NCI-H748 (cell line): Measurements from ENCODE around the gene RGL2.
"Not testable (repeated sequence)": the region's sequence is repeated elsewhere in the genome, so short reads cannot be mapped to it uniquely, and the experiment has no call there.

Source experiments
- DNase-seq: peaks from one replicate; lab custom pipeline; 2025; ENCODE audit not compliant: unreplicated experiment; lab: John Stamatoyannopoulos, UW

RGL2 gene, protein sequence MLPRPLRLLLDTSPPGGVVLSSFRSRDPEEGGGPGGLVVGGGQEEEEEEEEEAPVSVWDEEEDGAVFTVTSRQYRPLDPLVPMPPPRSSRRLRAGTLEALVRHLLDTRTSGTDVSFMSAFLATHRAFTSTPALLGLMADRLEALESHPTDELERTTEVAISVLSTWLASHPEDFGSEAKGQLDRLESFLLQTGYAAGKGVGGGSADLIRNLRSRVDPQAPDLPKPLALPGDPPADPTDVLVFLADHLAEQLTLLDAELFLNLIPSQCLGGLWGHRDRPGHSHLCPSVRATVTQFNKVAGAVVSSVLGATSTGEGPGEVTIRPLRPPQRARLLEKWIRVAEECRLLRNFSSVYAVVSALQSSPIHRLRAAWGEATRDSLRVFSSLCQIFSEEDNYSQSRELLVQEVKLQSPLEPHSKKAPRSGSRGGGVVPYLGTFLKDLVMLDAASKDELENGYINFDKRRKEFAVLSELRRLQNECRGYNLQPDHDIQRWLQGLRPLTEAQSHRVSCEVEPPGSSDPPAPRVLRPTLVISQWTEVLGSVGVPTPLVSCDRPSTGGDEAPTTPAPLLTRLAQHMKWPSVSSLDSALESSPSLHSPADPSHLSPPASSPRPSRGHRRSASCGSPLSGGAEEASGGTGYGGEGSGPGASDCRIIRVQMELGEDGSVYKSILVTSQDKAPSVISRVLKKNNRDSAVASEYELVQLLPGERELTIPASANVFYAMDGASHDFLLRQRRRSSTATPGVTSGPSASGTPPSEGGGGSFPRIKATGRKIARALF

DNA sequence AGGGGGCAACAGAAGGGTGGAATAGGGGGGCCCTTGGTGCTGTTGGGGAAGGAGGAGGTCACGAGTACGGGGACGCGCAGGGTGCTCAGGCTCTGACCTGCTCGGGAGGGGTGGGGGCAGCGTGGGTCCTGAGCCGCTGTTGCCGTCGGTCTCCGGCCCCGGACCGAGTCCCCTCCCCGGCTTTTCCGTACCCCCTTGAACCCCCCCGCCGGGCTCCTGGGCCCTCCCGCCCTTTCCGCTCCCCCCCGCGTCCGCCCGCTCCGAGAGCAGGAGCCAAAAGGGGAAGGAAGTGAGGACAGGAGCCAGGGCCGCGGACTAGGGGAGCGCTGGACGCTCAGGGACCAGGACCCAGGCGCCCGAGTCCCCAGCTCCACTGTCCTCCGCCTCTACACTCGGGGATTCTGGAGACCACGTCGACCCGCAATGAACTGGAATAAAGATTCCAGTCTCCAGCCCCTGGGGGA lies at the start of gene RGL2:
RGL2 (minus strand) TSS at position 170 of the 464 bp plus-strand sequence. CDS start 332 bp downstream, outside the sequence.
- DNase-seq: peak; percentile 73

DNA sequence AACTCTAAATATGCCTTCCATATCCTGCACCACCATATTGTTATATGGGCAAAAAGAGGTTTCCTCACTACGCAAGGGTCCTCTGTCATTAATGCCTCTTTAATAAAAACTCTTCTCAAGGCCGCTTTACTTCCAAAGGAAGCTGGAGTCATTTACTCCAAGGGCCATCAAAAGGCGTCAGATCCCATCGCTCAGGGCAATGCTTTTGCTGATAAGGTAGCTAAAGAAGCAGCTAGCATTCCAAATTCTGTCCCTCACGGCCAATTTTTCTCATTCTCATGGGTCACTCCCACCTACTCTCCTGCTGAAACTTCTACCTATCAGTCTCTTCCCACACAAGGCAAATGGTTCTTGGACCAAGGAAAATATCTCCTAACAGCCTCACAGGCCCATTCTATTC lies 49.1 kb upstream of the RGL2 start:
- no peak for DNase-seq

DNA sequence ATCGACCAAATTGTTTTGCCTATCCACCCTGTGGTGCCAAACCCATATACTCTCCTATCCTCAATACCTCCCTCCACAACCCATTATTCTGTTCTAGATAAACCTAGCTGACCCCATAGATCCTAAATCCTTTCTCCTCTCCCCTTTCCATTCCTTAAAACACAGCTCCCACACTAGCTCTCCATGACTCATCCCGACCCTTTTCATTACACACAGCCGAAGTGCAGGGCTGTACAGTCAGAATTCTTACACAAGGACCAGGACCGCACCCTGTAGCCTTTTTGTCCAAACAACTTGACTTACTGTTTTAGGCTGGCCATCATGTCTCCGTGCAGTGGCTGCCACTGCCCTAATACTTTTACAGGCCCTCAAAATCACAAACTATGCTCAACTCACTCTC lies 48.2 kb upstream of the RGL2 start:
- DNase-seq: not testable (repeated sequence)

DNA sequence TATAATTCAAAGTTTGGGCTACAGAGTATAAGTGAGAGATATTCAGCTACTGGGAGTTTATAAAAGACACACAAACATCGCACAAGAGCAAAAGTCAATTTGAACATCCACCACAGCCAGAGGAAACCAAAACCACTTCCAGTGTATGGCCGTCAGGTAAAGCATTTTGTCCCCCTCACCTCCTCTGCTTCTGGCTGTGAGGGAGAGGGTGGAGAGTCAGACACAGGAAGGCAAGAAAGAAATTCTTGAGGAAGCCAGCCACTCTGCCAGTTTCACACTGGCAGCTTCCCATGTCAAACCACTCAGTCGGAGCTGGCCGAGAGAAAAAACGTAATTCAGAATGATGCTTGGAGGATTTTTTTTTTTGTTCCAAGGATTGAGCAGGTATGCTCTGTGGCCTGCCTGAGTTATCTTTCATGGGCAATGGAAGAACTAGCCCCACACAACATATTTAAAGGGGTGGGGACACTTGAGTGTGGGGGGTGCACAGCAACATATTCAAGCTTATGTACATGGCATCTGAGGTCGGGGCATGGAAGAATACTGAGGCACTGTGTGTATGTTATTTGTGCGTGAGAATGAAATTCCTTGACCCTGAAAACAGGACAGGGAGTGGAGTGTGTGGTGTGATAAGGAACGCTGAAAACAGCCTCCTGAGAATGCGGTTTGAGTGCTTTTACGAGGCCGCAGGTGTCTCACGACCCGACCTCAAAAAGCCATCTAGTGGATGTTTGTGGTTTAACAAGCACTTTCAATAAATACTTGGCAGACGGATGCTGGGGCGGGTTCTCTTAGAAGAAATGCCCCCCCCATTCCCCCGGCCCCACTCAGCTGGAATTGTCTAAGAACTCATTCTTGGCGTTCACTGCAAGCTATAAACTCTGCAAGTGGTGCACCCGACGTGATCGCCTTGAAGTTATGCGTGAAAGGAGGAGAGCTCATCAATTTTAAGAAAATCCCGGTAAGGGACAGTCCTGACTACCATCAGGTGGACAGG lies 46.3 kb upstream of the RGL2 start:
- DNase-seq: peak; percentile 89

DNA sequence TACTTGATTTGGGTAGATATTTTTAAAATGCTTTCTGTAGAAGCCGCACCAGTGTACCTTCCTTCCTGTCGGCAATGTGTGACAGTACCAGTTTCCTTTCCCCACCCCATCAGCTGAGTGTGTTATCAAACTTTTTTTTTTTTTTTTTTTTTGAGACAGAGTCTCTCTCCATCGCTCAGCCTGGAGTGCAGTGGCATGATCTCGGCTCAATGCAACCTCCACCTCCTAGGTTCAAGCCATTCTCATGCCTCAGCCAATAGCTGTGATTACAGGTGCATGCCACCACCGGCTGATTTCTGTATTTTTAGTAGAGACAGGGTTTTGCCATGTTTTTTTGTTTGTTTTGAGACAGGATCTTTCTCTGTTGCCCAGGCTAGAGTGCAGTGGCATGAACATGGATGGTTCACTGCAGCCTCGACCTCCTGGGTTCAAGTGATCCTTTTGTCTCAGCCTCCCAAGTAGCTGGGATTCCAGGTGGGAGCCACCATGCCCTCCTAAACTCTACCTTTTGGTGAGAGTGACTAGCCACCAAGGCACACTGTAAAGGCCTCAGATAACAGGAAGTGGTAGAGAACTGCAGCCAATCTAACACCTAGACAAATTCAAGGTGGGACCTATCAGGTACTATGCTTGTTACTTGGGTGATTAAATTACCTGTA lies 45.3 kb upstream of the RGL2 start:
- DNase-seq: no peak

DNA sequence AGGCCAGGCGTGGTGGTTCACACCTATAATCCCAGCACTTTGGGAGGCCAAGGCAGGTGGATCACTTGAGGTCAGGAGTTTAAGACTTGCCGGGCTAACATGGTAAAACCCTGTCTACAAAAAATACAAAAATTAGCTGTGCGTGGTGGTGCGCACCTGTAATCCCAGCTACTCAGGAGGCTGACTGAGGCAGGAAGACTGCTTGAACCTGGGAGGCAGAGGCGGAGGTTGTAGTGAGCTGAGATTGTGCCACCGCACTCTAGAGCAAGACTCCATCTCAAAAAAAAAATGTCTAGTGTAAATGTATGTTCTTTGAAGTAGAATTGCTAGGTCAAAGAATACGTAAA lies 44.8 kb upstream of the RGL2 start:
- DNase-seq: not testable (repeated sequence)

DNA sequence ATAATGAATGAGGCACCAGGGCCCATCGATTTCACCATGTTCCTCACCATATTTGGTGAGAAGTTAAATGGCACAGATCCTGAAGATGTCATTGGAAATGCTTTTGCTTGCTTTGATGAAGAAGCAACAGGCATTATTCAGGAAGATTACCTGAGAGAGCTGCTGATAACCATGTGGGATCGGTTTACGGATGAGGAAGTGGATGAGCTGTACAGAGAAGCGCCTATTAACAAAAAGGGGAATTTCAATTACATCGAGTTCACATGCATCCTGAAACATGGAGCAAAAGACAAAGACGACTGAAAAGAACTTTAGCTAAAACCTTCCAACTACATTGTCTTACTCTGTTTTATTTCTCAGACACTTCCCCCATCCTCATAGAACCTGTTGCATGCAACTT lies 40.5 kb upstream of the RGL2 start:
- no peak for DNase-seq

DNA sequence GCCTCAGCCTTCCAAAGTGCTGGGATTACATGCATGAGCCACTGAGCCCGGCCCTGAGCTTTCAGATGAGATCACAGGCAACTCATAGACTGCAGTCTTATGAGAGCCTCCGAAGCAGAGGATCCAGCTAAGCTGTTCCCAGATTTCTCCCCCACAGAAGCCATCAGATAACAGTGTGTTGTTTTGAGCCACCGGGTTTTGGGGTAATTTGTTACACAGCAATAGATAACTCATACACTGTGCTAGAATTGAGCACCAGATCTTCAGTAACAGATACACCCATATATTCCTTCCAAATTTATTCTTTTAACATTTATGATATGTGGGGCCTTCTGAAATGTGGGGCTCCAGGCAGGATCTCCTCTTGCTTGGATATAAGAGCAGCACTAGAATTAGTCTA lies 37.8 kb upstream of the RGL2 start:
- no peak for DNase-seq

DNA sequence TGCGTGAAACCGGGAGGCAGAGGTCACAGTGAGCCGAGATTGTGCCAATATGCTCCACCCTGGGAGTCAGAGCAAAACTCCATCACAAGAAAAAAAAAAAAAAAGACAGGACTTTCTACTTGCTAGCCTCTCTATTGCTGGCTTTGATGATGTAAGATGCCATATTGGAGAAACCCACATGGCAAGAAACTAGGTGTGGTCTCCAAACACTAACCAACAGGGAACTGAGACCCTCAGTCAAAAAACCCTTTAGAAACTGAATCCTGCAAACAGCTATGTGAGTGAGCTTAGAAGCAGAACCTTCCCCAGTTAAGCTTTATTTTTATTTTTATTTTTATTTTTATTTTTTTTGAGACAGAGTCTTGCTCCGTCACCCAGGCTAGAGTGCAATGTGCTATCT lies 37.2 kb upstream of the RGL2 start:
- no peak for DNase-seq

DNA sequence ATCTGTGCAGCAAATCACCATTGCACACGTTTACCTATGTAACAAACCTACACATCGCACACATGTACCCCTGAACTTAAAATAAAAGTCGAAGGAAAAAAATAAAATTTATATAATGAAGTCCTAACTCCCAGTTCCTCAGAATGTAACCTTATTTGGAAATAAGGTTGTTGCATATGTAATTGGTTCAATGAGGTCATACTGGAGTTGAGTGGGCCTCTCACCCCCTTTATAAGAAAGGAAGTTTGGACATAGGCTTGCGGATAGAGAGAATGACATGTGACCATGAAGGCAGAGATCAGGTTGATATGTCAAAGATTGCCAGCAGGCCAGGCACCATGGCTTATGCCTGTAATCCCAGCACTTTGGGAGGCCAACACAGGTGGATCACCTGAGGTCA lies 34.9 kb upstream of the RGL2 start:
- no peak for DNase-seq

DNA sequence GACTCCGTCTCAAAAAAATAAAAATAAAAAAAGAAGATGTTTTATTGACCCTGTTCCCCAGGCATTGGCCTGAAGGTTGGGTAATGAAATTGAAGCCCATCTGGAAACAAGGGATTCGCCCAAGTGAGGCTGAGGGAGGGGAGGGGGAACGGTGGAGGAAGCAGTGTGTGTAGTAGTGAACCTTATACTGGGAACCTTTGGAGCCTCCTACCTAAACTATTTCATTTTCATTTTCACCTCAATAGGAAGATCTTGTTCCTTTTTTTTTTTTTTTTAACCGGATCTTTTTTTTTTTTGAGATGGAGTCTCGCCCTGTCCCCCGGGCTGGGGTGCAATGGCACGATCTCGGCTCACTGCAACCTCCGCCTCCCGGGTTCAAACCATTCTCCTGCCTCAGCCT lies 32.0 kb upstream of the RGL2 start:
- no peak for DNase-seq

DNA sequence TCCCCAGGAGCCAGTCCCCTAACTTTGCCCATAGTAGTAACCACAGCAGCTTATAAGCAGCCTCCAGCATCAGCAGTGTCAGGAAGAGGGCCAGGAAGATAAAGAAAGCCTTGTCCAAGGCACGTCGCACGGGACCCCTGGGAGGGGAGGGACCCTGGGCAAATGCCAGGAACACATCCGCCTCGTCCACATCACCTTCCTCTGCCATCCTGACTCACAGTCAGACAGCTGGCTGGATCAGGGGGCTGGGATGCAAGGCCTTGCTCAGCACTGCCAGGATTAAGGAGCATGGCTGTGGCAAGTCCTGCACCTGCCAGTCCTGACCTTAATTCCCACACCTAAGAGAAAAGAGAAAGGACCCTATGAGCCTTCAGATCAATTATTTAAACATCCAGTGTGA lies 30.3 kb upstream of the RGL2 start:
- DNase-seq: no peak

DNA sequence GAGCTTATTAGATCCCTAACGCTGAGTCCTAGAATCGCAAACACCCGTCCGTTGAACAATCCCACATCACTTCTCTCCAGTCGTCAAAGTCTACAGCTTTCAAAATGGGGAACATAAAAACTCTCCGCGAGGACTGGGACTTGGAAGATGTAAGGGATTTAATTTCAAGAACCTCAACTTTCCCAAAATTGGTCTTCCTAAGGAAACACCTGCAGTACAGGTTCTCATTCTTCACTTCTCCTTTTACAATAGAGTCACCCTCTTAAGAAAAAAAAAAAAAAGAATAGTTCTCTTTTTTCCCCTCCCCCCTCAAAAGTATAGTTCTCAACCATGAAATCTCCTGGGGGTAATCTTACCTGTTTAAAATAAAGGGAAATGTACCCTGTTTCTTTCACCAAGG lies 25.4 kb upstream of the RGL2 start:
- peak; percentile 69 for DNase-seq

DNA sequence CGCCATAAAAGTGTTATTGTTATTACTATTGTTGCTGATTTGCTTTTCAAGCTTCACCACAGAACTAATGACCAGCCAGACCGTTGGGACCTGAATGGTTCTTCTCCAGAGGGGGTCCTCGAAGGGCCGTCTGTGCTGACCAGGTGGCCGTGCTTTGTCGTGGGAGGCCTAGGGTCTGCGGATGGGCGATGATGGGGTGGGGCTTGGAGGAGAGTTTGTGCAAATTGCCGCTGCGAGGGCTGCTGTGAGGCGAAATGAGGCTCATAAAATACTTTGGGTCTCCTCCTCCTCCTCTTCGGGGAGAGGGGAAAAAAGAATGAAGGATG lies 24.8 kb upstream of the RGL2 start:
- DNase-seq: peak; percentile 95

DNA sequence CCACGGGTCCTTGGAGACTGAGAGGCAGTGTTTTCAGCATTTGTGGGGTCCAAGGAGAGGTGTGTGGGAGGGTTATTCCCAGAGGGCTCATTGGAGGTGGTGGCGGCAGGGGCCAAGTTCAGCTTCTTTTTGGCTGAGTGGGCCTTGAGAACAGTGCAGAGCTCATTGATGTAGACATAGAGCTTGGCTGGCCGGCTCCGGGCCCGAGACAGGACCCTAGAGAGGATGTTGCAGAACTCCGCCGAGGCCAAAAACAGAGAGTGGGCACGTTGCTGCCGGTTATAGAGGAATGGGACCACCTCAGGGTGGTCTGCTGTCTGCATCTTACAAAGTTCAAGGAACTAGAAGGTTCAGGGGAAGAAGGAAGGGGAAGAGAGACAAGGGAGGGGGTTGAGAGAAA lies 22.5 kb upstream of the RGL2 start:
- no peak for DNase-seq

DNA sequence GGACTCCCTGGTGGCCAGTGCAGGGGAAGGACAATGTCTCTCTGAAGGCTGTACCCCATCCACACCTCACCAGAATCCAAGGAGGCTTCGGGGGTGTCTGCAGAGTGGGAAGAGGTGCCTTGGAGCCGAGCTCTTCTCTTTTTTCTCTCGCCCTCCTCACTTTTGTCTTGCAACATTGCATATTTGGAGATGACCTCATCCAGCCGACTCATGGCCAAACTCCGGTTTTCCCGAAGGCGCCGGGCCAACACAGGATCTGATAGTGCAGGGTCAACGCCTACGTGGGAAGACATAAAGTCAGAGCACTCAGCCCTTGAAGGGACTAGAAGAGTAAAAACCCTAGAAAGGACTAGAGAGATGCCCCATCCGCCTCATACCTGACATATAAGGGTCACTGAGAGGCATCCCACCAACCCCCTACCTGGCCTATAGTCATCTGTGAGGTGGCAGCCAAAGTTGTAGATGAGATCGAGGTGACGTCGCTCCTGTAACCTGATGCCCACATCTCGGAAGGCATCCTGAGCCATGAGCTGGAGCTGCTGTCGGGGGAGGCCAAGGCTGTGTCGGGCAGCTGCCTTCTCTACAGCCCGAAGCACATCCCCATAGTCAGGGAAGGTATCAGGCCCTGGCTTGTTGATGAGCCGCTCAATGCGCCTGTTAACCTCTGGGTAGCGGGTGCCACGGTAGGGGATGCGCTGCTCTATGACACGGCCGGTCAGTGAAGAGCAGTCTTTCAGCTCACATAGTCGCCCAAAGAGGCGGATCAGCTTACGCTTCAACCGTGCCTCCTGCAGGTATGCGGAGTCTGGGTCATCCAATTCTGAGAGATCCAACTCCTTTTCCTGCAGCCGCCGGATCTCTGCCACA lies 21.8 kb upstream of the RGL2 start:
- no peak for DNase-seq

DNA sequence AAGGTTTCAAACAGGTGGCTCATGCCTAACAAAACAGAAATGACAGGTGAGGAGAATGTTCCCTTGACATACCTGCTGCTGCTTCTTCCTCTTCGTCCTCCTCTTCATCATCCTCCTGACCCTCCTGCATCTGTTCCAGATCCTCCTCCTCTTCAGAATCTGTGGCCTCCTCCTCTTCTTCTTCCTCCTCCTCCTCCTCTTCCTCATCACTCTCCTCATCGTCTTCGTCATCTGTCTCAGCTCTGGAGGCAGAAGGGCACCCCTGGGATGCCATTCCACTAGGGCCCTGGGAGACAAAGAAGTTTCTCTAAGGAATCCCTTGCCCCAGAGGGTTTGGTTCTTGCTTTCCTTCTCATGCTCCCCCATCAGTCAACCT lies 21.2 kb upstream of the RGL2 start:
- DNase-seq: no peak

DNA sequence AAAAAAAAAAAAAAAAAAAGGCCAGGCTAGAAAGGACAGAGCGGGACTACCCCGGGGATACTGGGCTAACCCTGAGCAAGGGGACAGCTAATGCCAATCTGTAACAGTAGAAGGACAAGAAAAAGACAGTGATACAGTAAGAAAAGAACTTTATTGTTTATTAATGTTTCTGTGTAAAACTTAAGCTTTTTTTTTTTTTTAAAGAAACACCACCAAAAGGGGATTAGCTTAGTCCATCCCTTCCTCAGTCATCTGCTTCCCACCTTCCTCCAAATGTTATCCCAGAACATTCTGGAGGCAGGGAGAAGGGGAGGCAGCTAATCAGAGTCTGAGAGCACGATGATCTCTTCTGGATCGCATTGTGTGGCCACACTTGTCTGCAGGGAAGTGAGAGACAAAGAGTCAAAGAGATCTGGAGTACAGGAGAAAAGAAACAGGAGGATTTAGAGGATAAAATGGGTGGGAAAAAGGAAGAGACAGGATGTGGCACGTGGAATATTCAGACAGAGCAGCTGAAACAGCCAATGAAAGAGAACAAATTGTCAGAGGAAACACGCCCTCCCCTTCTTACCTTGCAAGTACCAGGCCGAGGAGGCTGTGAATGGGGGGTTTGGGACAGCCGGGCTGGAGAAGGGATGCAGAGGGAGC lies 19.8 kb upstream of the RGL2 start:
- DNase-seq: no peak

DNA sequence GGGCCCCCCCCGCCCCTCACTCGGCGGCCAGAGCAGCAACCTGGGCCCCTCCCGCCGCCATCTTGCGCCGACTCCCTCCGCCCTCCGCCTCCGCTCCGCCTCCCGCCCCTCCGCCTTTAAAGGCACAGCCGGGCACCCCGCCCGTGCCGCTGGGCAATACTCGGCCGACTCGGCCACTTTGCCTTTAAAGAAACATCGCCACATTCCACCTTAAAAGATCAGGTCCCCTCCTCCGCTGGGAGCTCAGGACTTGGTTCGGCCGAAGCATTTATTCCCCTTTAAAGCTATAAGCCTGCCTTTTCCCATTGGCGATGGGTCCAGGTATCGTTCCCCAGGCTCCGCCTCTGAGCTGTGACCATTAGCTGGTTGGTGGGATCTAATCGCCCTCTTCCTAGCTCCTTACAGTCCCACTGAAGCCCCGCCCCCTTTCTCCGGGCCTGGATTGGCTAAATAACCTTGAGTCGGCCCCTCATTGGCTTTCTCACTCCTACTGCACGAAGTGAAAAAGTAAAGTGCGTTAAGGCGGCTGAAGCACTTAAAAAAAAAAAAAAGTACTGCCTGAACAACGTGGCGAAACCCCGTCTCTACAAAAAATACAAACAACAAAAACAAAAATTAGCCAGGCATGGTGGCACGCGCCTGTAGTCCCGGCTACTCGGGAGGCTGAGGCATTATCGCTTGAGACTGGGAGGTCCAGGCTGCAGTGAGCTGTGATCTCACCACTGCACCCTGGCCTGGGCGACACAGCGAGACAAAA lies 19.1 kb upstream of the RGL2 start, which contains the start of gene ZBTB22:
ZBTB22 (minus strand) TSS at position 76 of the 757 bp plus-strand sequence. CDS start 828 bp downstream, outside the sequence.
- DNase-seq: peak; percentile 99
